ENCODE data around the gene PLPPR4.

DNA sequence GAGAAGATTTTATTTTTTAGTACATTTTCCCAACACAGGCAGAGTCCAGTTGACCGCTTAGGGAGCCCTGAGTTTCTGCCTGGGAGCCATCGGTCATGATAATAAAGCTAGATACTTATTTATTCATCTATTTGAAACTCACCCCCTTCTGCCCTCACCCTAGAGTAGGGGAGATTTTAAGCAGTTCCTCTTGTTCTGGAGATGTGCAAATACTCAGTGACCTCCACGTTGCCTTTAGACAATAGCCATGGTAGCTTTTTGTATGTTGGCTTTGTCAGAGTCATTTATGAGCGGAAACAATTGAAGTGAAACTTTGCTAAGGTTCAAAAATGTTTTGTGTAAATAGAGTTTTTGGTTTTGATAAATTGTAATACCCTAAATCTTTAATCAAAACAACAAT lies 45.7 kb upstream of the PLPPR4 start:
- TF ChIP-seq ZNF274 (IDR thresholded peaks at IDR 0.05; ENCODE audit: low read depth, low read length) (no peak), CTCF (IDR thresholded peaks at IDR 0.05 in 2 of 3, conservative IDR thresholded peaks at IDR 0.05 in 1 of 3; ENCODE audit: borderline replicate concordance in 1 of 3, insufficient read depth in 1 of 3, low read depth in 2 of 3, low read length in 2 of 3) (no peak), POLR2A (IDR thresholded peaks at IDR 0.05; ENCODE audit: borderline replicate concordance, extremely low read depth, insufficient read depth, insufficient read length) (no peak), REST (IDR thresholded peaks at IDR 0.05; ENCODE audit: low read depth) (no peak), SP1 (IDR thresholded peaks at IDR 0.05; ENCODE audit: low read depth) (no peak), RAD21 (IDR thresholded peaks at IDR 0.05; ENCODE audit: low read depth) (no peak), POLR2AphosphoS5 (IDR thresholded peaks at IDR 0.05; ENCODE audit: low read depth, low read length) (no peak)
- TF ChIP-seq, protein P1, sequence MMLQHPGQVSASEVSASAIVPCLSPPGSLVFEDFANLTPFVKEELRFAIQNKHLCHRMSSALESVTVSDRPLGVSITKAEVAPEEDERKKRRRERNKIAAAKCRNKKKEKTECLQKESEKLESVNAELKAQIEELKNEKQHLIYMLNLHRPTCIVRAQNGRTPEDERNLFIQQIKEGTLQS (IDR thresholded peaks at IDR 0.05), result no peak

All from HCT116 (cell line).